ENCODE measurements around the gene MYH15.

MYH15 gene

DNA sequence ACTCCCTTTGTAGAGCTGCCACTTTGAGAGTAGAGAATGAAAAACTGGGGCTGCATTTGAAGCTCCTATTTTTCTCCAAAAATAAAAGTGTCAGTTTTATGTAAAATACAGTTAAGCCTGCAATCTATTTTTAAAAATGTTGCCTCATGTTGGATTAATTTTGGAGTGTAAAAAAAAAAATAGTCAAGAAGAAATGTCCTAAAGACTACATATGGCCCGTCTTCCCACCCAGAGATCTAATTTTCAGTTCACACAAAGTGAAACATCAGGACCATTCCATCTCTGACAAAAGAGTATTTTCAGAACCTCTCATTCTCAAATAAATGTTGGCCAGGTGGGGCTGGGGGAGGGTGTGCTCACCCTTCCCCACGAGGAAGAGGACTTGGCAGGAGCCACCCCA lies 151.4 kb downstream of the MYH15 start:
- no peak for DNase-seq (ENCODE audit: low read depth, low spot score)
- H3K4me3 ChIP-seq (ENCODE audit: low read length) = no peak overlapping the region

DNA sequence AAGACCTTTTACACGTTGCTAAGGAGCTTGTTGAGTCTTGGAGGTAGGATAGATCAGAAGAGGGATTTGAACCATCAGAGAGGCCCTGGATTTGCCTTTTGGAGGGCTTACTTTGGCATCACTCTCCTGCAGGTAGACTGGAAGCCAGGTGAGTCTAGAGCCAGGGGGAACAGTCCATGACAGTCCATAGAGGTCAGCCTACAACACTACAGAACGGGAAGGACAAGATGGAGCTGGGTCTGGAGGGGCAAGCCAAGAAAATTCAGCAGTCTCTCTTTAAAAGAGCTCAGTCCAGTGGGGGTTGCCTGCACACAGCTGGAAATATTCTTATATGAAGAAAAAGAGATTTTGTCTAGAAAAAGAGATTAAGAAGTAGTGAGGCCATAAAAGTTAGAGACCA lies 153.4 kb downstream of the MYH15 start:
- no peak for DNase-seq (ENCODE audit: low read depth, low spot score)
- no peak overlapping the region for H3K4me3 ChIP-seq (ENCODE audit: low read length)

DNA sequence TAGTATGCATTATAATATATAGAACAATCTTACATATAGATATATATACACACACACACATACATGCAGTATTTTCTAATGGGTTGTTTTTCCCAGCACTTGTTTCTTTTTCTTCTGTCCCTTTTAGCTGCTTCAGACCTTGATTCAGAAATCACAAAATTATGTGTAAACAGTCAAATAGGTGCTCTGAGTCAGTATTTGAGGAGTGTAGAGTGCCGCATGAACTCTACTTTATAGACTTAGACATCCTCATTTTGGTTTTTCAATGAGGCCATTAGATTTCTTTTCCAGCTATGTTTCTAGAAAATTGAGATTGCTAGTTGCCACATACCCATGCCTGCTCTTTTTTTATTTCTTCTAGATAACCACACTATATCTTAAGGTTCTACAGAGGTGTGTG lies 155.8 kb downstream of the MYH15 start:
- no peak overlapping the region for H3K4me3 ChIP-seq (ENCODE audit: low read length)
- no peak for DNase-seq (ENCODE audit: low read depth, low spot score)

DNA sequence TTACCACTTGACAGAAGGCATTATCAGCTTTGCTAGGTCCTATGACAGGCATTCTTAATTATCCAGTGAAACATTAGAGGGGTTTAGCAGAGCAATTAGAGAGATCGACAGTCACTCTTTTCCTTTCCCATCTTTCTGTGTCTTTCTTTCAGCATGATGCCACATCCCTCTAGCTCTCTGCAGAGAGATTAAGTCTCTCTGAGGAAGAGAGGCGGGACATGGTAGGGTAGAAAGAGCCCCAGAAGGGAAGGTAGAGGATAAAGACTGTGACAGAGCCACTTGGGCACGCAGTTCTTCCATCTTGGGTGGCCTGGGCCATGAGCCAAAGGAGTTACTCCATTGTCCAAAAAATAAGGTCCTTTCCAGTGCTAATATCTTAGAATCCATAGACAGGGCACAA lies 158.2 kb downstream of the MYH15 start:
- H3K4me3 ChIP-seq (ENCODE audit: low read length) = no peak overlapping the region
- DNase-seq (ENCODE audit: low read depth, low spot score) = no peak

DNA sequence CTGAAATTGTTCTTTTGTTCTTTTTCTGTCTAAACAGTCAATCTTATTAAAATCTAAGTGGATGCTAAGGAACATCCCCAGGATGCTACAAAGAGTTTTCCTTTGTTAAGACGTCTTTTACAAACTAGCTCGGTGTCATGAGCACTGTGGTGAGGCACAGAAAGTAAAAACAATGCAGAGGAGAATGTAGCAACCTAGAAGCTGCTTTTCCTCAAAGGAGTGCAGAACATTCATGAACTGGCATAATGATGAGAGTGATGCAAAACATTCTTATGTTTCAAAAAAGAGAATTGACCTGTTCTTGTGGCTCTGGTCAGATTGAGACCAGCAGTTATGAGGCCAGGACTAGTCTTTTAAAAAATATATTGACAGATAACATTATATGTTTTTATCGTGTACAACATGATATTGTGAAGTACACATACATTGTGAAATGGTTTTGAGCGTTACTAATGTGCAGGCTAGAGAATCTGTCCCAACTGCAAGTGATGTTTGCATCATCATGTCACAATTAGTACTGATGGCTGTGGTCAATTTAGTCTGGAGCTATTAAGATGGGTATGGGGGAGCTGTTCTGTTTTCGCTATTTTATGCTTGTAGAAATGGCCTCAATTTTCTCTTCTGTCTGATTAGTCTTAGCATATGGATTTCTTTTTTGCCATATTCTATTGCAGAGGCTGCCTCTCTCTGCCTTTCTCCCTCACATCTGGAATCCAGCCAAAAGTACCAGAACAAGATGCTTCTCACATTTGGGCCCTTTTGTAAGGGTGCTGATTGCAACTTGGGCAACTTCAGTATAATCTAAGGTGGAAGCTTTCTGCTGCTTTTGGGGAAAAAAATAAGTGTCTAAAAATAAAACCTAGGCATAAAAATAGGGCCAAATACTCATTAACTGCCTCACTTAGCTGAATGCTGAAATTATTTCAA lies 163.8 kb downstream of the MYH15 start:
- no peak for DNase-seq (ENCODE audit: low read depth, low spot score)
- H3K4me3 ChIP-seq (ENCODE audit: low read length) = no peak overlapping the region

DNA sequence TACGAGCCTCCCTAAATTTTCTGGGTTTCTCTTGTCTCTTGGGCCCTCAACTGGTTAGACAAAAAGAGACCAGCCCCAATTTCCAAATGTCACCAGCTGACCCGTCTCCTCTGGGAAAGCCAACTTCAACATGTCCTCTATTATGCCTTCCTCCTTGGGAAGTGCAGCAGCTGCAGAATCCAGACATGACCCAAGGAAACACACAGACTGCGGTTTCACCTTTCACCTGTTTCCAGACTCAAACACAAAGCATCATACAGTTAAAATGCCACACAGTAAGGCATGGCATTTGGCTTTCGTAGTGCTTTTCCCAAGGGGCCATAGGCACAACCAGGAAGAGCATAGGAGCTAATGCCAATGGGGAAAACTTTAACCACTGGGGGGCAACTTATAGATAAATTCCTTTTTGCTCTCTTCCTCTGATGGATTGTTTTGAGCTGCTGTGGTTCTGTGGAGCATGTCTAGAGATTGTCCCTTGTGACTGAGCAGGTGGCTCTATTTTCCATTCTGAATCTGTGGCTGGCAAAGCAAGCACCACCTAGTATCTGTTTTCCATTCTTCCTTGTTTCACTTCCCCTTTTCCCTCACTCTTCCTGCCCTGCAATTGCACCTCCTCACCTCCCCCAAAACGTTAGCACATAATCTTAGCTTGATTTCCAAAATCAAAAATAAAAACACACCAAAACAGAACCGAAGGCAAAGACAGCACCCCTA lies 164.7 kb downstream of the MYH15 start:
- no peak for DNase-seq (ENCODE audit: low read depth, low spot score)
- no peak overlapping the region for H3K4me3 ChIP-seq (ENCODE audit: low read length)

DNA sequence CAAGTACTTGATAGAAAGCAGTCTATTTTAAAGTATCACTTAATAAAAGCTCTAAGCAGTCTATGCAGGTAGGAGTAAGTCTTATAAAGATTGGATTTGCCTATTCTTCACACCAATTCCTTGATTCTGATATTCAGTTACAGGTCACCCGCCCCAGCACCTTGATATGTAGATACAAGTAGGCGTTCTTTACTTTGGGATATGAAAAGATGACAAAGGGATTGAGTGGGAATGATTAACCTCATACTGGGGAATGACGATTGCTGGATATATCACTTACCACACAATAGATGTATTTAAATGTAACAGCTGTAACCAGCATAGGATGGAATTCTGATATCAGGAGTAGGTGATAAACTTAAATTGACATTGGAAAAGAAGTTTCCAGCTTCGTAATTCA lies 166.9 kb downstream of the MYH15 start:
- no peak overlapping the region for H3K4me3 ChIP-seq (ENCODE audit: low read length)
- no peak for DNase-seq (ENCODE audit: low read depth, low spot score)

DNA sequence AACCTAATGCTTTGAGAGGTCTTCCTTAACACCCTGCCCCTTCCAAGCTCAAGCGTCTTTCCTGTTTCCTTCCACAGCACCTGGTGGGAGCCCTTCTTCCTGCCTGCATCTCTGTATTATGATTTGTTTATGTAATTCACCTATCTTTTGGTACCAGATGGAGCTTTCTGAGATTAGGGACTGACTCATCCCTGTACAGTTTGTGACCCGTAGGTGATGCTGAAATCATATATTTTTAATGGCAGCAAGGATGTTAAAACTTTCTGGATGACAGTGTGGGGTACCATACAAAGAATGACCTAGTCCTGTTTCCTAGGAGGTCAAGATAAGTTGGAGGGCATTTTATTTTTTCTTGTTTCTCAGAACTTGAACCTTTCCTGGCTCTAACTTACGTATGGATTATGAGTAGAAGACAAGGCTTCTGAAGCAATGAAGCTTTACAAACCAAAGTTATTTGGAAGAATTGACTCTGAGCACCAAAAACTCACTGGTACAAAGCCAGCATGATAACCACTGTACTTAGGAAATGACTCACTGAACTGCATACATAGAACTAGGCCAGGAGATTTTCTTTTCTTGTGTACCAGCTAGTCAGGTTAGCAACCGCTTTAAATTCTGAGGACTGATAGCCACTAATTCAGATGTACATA lies 167.4 kb downstream of the MYH15 start:
- no peak for DNase-seq (ENCODE audit: low read depth, low spot score)
- no peak overlapping the region for H3K4me3 ChIP-seq (ENCODE audit: low read length)

DNA sequence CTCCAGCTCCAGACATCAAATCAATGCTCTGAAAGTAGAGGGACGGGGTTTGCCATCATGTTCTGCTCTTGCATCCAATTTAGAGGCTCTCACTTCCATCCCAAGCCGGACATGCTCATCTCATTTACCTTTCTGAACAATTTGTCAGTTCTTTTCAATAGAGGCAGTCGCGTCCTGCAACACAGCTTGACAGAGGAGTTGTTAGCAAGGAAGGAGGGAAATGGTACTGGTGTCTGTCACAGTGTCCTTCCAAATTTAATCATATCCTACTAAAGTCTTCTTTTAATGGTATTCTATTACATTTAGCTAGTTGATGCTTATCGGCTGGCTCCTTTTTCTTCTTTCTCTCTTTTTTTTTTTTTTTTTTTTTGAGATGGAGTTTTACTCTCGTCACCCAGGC lies 168.5 kb downstream of the MYH15 start:
- DNase-seq (ENCODE audit: low read depth, low spot score) = no peak
- no peak overlapping the region for H3K4me3 ChIP-seq (ENCODE audit: low read length)

DNA sequence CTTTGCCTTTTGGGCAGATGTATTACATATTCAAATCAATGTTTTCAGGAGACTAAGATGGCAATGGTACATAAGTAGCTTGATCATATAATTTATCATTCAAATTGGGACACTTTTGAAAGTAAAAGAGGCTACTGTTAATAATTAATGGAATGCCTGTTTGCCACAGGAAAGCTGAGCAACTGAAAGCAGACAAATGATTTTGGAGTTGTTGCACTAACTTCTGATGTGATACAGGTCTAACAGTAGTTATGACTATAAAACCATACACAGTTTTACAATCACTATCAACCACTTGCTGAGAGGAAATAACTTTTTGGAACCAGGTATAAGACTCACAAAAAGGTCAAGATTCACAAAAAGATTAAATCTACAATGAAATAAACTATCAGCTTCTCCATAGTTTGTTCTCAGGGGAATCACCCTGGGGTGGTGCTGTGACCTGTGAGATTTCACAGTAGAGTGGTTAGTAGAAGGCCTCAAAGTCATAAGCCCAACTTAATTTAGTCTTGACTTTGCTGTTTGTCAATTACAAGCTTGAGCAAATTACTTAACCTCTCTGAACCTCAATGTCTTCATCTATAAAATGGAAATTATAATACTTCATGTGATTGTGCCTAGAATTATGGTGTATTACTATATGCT lies 171.4 kb downstream of the MYH15 start:
- DNase-seq (ENCODE audit: low read depth, low spot score) = no peak

DNA sequence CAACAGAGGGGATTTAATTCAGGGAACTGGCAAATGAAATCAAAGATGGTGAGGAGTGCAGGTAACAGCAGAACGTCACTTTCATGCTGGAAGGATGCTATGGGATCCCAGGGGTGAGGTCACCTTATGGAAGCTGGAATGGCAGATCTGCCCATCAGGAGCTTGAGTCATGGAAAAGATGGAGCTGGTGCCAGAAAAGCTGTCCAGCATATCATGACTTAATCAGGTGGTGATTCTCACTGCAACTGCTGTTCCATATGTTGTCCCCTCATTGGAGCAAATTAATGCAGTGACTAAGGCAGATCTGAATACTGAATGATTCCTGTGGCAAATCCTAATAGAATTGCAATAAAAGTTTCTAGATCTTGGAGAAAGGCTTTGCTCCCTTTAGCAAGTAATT lies 175.7 kb downstream of the MYH15 start:
- H3K4me3 ChIP-seq (ENCODE audit: low read length) = no peak overlapping the region
- no peak for DNase-seq (ENCODE audit: low read depth, low spot score)

More for the DNA sequence above, 171.4 kb downstream of the MYH15 start:
- H3K4me3 ChIP-seq (ENCODE audit: low read length) = no peak overlapping the region

DNA sequence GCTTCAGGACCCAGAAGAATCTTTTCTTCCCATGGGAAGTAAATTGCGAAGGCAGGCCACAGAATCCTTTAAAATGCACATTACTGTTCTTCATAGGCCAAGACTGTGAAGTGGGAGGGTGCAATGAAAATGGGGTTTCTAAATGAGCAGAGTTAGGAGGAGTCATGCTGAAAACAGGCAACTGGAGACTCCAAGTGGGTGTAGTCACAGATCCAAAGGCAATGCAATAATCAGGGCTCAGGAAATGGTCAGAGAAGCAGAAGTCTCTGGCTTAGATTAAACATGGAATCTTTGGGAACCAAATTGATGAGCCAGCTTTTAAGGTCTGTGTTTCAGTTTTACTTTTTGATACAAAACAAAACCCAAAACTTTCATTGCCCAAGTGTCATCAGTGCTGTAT lies 176.4 kb downstream of the MYH15 start:
- no peak for DNase-seq (ENCODE audit: low read depth, low spot score)
- H3K4me3 ChIP-seq (ENCODE audit: low read length) = no peak overlapping the region

DNA sequence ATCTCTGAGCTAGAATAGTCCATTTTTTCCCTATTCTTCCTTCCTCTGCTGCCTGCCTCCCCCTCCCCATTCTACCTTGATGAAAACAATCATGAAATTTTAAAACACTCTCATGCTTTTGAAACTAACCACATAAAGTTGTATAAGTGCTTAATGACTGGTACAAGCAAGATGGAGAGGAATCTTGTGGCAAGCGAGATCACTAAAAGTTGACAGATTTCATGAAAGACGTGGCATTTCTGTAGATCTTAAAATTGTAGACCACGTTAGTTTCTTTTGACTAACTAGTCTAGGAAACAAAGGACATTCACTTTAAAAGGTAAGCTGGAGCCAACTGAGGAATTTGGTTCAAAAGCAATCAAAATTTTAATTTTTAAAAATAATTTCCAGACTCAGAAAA lies 178.6 kb downstream of the MYH15 start:
- no peak for DNase-seq (ENCODE audit: low read depth, low spot score)
- H3K4me3 ChIP-seq (ENCODE audit: low read length) = no peak overlapping the region

Measured in Jurkat, Clone E6-1 (cell line).